Nephron (organoid): ENCODE data around the gene PRPH.
A peak's percentile ranks its signal among the peaks of the same experiment; 100 is the strongest.
"Not testable (repeated sequence)": the region's sequence is repeated elsewhere in the genome, so short reads cannot be mapped to it uniquely, and the experiment has no call there.

Experiments used
- H3K27ac Mint-ChIP-seq, 3 experiments: 2 replicates each; pipeline ENCODE4 v1.8.0; 2020; ENCODE audit warnings: mixed read lengths in 3 of 3, mild to moderate bottlenecking in 2 of 3, moderate library complexity in 1 of 3
- H3K27me3 Mint-ChIP-seq: 2 replicates; pipeline ENCODE4 v1.8.0; 2021; ENCODE audit warnings: low read depth, mild to moderate bottlenecking, moderate library complexity, mixed read lengths
- H3K36me3 Mint-ChIP-seq: 2 replicates; pipeline ENCODE4 v1.8.0; 2020; ENCODE audit warnings: low read depth, mixed read lengths
- H3K4me1 Mint-ChIP-seq: 2 replicates; pipeline ENCODE4 v1.8.0; 2020; ENCODE audit warnings: mixed read lengths
- H3K4me3 Mint-ChIP-seq, 3 experiments: 2 replicates each; pipeline ENCODE4 v1.8.0; 2020; ENCODE audit warnings: mild to moderate bottlenecking in 3 of 3, mixed read lengths in 3 of 3, moderate library complexity in 2 of 3
- H3K9me3 Mint-ChIP-seq: 2 replicates; pipeline ENCODE4 v1.8.0; 2020; ENCODE audit warnings: mixed read lengths
- TF ChIP-seq, protein P1 (sequence below), 3 experiments: fragments of 200-600 bp; sonication (generic); IDR thresholded peaks; one replicate each; pipeline ENCODE4 v1.5.0; 2021; ENCODE audit warnings: antibody characterized with exemption in 3 of 3; ENCODE audit not compliant: unreplicated experiment in 3 of 3

PRPH gene

DNA sequence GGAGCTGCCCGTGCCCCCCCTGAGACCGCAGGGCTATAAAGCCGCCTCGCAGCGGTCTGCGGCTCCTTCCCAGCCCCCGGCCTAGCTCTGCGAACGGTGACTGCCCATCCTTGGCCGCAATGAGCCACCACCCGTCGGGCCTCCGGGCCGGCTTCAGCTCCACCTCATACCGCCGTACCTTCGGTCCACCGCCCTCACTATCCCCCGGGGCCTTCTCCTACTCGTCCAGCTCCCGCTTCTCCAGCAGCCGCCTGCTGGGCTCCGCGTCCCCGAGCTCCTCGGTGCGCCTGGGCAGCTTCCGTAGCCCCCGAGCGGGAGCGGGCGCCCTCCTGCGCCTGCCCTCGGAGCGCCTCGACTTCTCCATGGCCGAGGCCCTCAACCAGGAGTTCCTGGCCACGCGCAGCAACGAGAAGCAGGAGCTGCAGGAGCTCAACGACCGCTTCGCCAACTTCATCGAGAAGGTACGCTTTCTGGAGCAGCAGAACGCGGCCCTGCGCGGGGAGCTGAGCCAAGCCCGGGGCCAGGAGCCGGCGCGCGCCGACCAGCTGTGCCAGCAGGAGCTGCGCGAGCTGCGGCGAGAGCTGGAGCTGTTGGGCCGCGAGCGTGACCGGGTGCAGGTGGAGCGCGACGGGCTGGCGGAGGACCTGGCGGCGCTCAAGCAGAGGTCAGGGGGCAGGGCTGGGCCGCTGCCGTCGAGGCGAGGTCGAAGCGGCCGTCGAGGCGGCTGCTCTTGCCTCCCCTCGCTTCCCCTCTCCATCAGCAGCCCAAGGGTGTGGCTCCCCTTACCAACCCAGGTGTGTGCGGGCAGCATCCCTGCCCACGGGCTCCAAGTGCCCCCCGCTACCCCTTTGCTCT is at the start of gene PRPH:
Gene PRPH, plus strand, starts transcription at position 66 of the 855 bp plus-strand sequence. Its CDS starts 54 bp downstream, at position 120.
- Mint-ChIP-seq H3K9me3 (no peaks in the 10 kb centered on the region), H3K4me3 (no peak within 1 kb of the TSS)

DNA sequence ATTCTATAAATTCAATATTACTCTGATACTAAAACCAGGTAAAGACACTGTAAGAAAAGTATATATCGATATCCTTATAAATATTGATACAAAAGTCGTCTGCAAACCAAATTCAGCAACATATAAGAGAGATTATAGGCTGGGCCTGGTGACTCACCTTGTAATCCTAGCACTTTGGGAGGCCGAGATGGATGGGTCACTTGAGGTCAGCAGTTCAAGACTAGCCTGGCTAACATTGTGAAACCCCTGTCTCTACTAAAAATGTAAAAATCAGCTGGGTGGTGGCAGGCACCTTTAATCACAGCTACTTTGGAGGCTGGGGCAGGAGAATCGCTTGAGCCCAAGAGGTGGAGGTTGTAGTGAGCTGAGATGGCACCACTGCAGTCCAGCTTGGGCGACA is 43.6 kb upstream of the PRPH start:
- TF ChIP-seq, protein P1, sequence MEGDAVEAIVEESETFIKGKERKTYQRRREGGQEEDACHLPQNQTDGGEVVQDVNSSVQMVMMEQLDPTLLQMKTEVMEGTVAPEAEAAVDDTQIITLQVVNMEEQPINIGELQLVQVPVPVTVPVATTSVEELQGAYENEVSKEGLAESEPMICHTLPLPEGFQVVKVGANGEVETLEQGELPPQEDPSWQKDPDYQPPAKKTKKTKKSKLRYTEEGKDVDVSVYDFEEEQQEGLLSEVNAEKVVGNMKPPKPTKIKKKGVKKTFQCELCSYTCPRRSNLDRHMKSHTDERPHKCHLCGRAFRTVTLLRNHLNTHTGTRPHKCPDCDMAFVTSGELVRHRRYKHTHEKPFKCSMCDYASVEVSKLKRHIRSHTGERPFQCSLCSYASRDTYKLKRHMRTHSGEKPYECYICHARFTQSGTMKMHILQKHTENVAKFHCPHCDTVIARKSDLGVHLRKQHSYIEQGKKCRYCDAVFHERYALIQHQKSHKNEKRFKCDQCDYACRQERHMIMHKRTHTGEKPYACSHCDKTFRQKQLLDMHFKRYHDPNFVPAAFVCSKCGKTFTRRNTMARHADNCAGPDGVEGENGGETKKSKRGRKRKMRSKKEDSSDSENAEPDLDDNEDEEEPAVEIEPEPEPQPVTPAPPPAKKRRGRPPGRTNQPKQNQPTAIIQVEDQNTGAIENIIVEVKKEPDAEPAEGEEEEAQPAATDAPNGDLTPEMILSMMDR (IDR thresholded peaks at IDR 0.05; ENCODE audit: unreplicated experiment in 3 of 3) = no peak
- H3K27ac Mint-ChIP-seq = no peak overlapping the region
- H3K4me3 Mint-ChIP-seq = no peak overlapping the region
- no peaks in the 10 kb centered on the region for H3K27me3 Mint-ChIP-seq
- H3K4me1 Mint-ChIP-seq = no peaks in the 10 kb centered on the region
- no peaks in the 10 kb centered on the region for H3K36me3 Mint-ChIP-seq
- no peaks in the 10 kb centered on the region for H3K9me3 Mint-ChIP-seq

More for the DNA sequence above, at the start of gene PRPH:
- Mint-ChIP-seq H3K27me3 (peaks cover 94% of the 10 kb centered on the region), H3K4me1 (peaks cover 7% of the 10 kb centered on the region), H3K27ac (no peak within 1 kb of the TSS), H3K36me3 (no peaks in the 10 kb centered on the region)
- TF ChIP-seq, protein P1 (IDR thresholded peaks at IDR 0.05; ENCODE audit: unreplicated experiment in 3 of 3) = no peak

DNA sequence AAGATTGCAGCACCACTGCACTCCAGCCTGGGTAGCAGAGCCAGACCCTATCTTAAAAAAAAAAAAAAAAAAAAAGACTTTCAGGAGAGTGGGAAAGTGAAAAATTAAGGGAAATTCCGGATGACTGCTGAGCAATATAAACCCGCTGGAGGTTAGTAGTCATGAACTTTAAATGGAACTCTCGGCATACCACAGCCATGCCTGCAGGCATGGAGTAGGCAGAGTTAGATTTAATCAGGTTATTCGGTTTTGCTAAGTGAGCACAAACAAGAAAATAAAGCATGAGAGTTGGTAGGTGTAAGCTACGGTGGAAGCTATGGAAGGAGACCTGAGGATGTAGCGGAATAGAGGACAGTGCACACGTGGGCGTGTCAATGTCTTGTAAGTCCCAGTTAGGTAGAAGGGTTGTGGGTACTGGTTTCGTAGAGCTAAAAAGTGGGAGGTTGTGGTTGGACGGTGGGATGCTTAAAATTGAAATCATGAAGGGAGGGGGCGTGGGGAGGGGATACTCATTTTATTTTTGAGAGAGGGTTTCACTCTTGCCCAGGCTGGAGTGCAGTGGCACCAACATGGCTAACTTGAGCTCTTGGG is 41.8 kb upstream of the PRPH start:
- no peaks in the 10 kb centered on the region for H3K27me3 Mint-ChIP-seq
- no peaks in the 10 kb centered on the region for H3K36me3 Mint-ChIP-seq
- TF ChIP-seq, protein P1 (IDR thresholded peaks at IDR 0.05; ENCODE audit: unreplicated experiment in 3 of 3) = no peak
- no peak overlapping the region for H3K4me3 Mint-ChIP-seq
- H3K27ac Mint-ChIP-seq = peak overlapping the region in 2 of 3 experiments; percentile 58 to 59
- H3K4me1 Mint-ChIP-seq = no peaks in the 10 kb centered on the region
- no peaks in the 10 kb centered on the region for H3K9me3 Mint-ChIP-seq

DNA sequence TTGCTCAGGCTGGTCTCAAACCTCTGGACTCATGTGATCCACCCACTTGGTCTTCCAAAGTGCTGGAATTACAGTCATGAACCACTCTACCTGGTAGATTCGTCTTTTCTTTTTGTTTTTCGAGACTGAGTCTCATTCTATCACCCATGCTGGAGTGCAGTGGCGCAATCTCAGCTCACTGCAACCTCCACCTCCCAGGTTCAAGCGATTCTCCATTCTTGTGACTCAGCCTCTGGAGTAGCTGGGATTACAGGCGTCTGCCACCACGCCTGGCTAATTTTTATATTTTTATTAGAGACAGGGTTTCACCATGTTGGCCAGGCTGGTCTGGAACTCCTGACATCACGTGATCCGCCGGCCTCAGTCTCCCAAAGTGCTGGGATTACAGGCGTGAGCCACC is 39.5 kb upstream of the PRPH start:
- not testable (repeated sequence) for H3K4me3 Mint-ChIP-seq, H3K27ac Mint-ChIP-seq, H3K9me3 Mint-ChIP-seq, H3K36me3 Mint-ChIP-seq, H3K27me3 Mint-ChIP-seq
- H3K4me1 Mint-ChIP-seq = peaks cover 11% of the 10 kb centered on the region

DNA sequence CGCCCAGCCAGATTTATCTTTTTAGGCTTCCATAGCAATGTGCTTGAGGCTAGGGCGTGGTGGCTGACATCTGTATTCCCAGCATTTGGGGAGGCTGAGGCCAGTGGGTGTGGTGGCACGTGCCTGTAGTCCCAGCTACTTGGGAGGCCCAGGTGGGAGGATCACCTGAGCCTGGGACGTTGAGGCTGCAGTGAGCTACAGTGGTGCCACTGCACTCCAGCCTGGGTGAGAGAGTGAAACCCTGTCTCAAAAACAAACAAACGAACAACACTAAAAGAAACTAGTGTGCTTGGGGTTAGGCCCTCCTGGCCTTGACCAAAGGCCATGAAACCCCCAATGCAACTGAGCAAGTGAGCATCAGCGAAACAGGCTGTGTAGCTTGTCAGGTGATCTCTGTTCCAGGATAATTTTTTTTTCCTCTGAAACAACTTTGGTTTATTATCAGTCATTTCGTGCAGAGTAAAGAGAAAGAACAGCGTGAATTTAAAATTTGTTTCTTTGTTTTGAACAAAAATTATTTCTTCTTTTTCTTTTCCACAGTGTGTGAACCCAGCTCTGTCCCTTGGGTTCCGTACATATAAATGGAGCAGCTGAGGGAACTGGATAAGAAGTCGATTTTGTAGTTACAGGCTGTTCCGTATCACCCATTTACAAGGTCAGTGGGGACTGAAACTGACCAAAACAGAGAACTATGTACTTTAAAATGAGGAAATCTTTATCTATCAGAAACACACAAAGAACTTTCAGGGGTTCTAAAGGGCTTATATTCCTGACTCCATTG is 38.9 kb upstream of the PRPH start:
- H3K27me3 Mint-ChIP-seq = no peaks in the 10 kb centered on the region
- H3K4me3 Mint-ChIP-seq = no peak overlapping the region
- H3K4me1 Mint-ChIP-seq = peaks cover 12% of the 10 kb centered on the region
- no peaks in the 10 kb centered on the region for H3K36me3 Mint-ChIP-seq
- peak overlapping the region in 1 of 3 experiments; percentile 29 for H3K27ac Mint-ChIP-seq
- no peaks in the 10 kb centered on the region for H3K9me3 Mint-ChIP-seq
- TF ChIP-seq, protein P1 (IDR thresholded peaks at IDR 0.05; ENCODE audit: unreplicated experiment in 3 of 3) = no peak

DNA sequence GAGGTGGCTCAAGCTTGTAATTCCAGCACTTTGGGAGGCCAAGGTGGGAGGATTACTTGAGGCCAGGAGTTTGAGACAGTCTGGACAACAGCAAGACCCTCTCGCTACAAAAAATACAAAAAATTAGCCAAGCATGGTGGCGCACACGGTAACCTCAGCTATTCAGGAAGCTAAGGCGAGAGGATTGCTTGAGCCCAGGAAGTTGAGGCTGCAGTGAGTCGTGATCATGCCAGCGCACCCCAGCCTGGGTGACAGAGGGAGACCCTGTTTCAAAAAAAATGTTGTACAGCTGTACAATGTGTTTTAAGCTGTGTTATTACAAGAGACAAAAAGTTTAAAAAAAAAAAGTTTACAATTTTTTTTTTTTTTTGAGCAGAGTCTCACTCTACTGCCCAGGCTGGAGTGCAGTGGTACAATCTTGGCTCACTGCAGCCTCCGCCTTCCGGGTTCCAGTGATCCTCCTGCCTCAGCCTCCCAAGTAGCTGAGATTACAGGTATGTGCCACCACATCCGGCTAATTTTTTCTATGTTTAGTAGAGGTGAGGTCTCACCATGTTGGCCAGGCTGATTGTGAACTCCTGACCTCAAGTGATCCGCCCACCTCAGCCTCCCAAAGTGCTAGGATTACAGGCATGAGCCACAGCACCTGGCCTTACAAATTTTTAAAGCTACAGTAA is 37.3 kb upstream of the PRPH start:
- H3K36me3 Mint-ChIP-seq, H3K4me3 Mint-ChIP-seq, H3K27me3 Mint-ChIP-seq, H3K9me3 Mint-ChIP-seq: not testable (repeated sequence)
- H3K4me1 Mint-ChIP-seq = peaks cover 12% of the 10 kb centered on the region
- H3K27ac Mint-ChIP-seq = peak overlapping the region in 1 of 3 experiments; percentile 29
